Liver (tissue), 9 donors: ENCODE results near the gene ZFAND3. TPM values are rescaled to one million over a fixed set of nuclear protein-coding genes. Genes with fewer than 3 reads are reported as not detected.

Experiments
- DNase-seq: peaks from one replicate; pipeline ENCODE4 v3.0.0-alpha.2; 2017; ENCODE audit warnings: low spot score
- H3K27ac ChIP-seq, 2 donors: one replicate each; pipeline ENCODE4 v1.7.0; 2013; ENCODE audit warnings: inconsistent platforms in 2 of 2, low read length in 2 of 2, control low read depth in 1 of 2, low read depth in 1 of 2, mild to moderate bottlenecking in 1 of 2
- H3K27me3 ChIP-seq, 4 donors: one replicate each; pipeline versions ENCODE4 v1.6.1 to v1.7.0; 2013; ENCODE audit warnings: low read length in 3 of 4, inconsistent platforms in 1 of 4, mild to moderate bottlenecking in 1 of 4, moderate library complexity in 1 of 4; ENCODE audit not compliant: control insufficient read depth in 4 of 4, insufficient read depth in 4 of 4
- H3K36me3 ChIP-seq, 4 donors: one replicate each; pipeline versions ENCODE4 v1.6.1 to v1.7.0; 2013; ENCODE audit warnings: low read length in 3 of 4, mild to moderate bottlenecking in 3 of 4, low read depth in 1 of 4, moderate library complexity in 1 of 4; ENCODE audit not compliant: control insufficient read depth in 4 of 4, insufficient read depth in 3 of 4
- H3K4me1 ChIP-seq, 4 donors: one replicate each; pipeline versions ENCODE4 v1.6.1 to v1.7.0; 2013; ENCODE audit warnings: low read length in 3 of 4, mild to moderate bottlenecking in 3 of 4, moderate library complexity in 1 of 4; ENCODE audit not compliant: control insufficient read depth in 4 of 4, insufficient read depth in 4 of 4
- H3K4me3 ChIP-seq, 3 donors: one replicate each; pipeline versions ENCODE4 v1.6.1 to v1.7.0; 2013; ENCODE audit warnings: low read length in 3 of 3, control low read depth in 1 of 3, low read depth in 1 of 3, mild to moderate bottlenecking in 1 of 3
- H3K9ac ChIP-seq, 2 donors: one replicate each; pipeline ENCODE4 v1.7.0; 2013; ENCODE audit warnings: low read length in 2 of 2, mild to moderate bottlenecking in 2 of 2, moderate library complexity in 2 of 2, control low read depth in 1 of 2, low read depth in 1 of 2
- H3K9me3 ChIP-seq, 4 donors: one replicate each; pipeline versions ENCODE4 v1.6.1 to v1.7.0; 2013; ENCODE audit warnings: low read length in 3 of 4; ENCODE audit not compliant: control insufficient read depth in 4 of 4
- CTCF ChIP-seq: fragments of 150-350 bp; IDR thresholded peaks from 2 replicates; pipeline ENCODE4 v1.5.1; 2017; ENCODE audit warnings: improper control_type of control experiment, low read depth, low read length; ENCODE audit not compliant: missing input control
- FOXA1 ChIP-seq: IDR thresholded peaks from 2 replicates; pipeline ENCODE4 v1.6.1; 2016; ENCODE audit warnings: antibody characterized with exemption
- FOXA2 ChIP-seq: IDR thresholded peaks from 2 replicates; pipeline ENCODE4 v1.6.1; 2016; ENCODE audit warnings: antibody characterized with exemption
- GABPA ChIP-seq, 2 donors: IDR thresholded peaks in 1 of 2; conservative IDR thresholded peaks in 1 of 2; 2 replicates each; pipeline ENCODE4 v1.6.1; 2016; ENCODE audit warnings: antibody characterized with exemption in 2 of 2, mild to moderate bottlenecking in 1 of 2, moderate library complexity in 1 of 2
- HNF4A ChIP-seq, 2 donors: conservative IDR thresholded peaks; 2 replicates each; pipeline ENCODE4 v1.6.1; 2016; ENCODE audit warnings: antibody characterized with exemption in 2 of 2, mild to moderate bottlenecking in 2 of 2
- HNF4G ChIP-seq: IDR thresholded peaks from 2 replicates; pipeline ENCODE4 v1.6.1; 2016; ENCODE audit warnings: antibody characterized with exemption
- JUND ChIP-seq, 2 donors: IDR thresholded peaks; 2 replicates each; pipeline ENCODE4 v1.6.1; 2016; ENCODE audit warnings: antibody characterized with exemption in 2 of 2
- RXRA ChIP-seq, 2 donors: IDR thresholded peaks; 2 replicates each; pipeline ENCODE4 v1.6.1; 2017 to 2018; ENCODE audit warnings: antibody characterized with exemption in 2 of 2, mild to moderate bottlenecking in 1 of 2
- SP1 ChIP-seq: IDR thresholded peaks from 2 replicates; pipeline ENCODE4 v1.6.1; 2018; ENCODE audit warnings: antibody characterized with exemption, mild to moderate bottlenecking
- TAF1 ChIP-seq: conservative IDR thresholded peaks from 2 replicates; pipeline ENCODE4 v1.6.1; 2016; ENCODE audit warnings: antibody characterized with exemption, mild to moderate bottlenecking
- ZBTB33 ChIP-seq: IDR thresholded peaks from 2 replicates; pipeline ENCODE4 v1.6.1; 2016; ENCODE audit warnings: antibody characterized with exemption
- WGBS: extraction: QIAGEN DNeasy Blood & Tissue Kit; methylation state at CpG from one replicate; pipeline ENCODE4 v1.1.7; 2013; 5-methylcytosine and 5-hydroxymethylcytosine counted together
- polyA plus RNA-seq, 2 donors: library from polyadenylated mRNA; stranded (reverse) in 1 of 2; unstranded in 1 of 2; fragments of 200-250 nt in 1 of 2; fragments of >200 nt in 1 of 2; fragmentation: Nextera tagmentation in 1 of 2; extraction: Ambion mirVana in 1 of 2; gene quantifications; one replicate each; pipeline versions ENCODE4 v1.2.1 to v1.2.3, GENCODE V29; 2013 to 2015
- total RNA-seq, 2 donors: library from RNA; depleted of rRNA; stranded (reverse); fragments of >200 nt; gene quantifications; one replicate each; pipeline ENCODE4 v1.2.3, GENCODE V29; 2014
- donor health status: healthy.
- donor health status: healthy.
- donor health status: healthy.
- donor health status: healthy.
- donor health status: healthy.

Gene ZFAND3
- total and polyA plus RNA-seq, 4 donors: 7.7 to 37.5 (median 23.1) TPM

DNA sequence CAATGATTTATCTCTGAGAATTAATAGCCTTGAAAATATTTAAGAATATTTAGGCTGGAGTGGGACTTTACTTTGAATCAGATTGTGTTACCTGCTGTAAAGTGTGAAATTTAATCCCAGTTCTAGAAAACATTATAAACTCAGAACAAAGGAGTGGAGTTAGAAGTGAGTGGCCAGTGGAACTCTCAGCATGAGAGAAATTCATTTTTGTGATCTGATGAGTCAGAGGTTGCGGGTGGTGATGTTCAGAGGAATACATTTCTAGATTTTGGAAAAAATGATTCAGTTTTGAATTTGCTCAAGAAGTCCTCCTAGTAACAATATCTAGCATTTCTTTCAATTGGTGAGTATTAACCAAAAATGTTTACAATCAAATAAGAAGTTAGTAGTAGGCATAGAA lies 167.5 kb downstream of the ZFAND3 start:
- no peak overlapping the region for H3K4me3 ChIP-seq
- no peaks in the 10 kb centered on the region for H3K9me3 ChIP-seq
- H3K27me3 ChIP-seq: no peaks in the 10 kb centered on the region
- H3K9ac ChIP-seq: no peak overlapping the region
- no peak overlapping the region for H3K27ac ChIP-seq
- H3K36me3 ChIP-seq: no peaks in the 10 kb centered on the region
- TF ChIP-seq GABPA (IDR thresholded peaks at IDR 0.05 in 1 of 2, conservative IDR thresholded peaks at IDR 0.05 in 1 of 2) (no peak), SP1 (no peak), RXRA (IDR thresholded peaks at IDR 0.05) (no peak), HNF4G (no peak)
- H3K4me1 ChIP-seq: peaks cover 19 to 48% (median 45%) of the 10 kb centered on the region in 4 donors
- WGBS: 97% methylated on average over 1 of the region's 1 CpG
- no peak for DNase-seq

DNA sequence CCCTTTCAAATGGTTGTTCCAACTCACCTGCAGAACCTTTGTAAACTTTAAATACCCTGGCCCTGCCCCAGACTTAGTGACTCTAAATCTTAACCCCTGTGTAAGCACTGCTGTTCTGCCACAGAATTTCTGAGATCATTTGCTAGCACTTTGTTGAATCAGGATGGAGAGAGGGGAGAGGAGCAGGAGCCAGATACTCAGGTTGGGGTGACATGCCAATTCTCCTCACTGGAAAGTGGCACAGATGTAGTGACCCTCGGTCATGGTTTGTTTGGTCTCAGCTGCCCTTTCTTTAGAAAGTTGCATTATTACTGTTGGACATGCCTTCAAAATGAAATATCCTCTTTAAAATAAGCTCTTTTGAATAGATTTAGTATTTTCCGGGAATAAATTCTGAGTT lies 168.0 kb downstream of the ZFAND3 start:
- 46% methylated on average over 2 of the region's 2 CpGs for WGBS
- Histone ChIP-seq H3K36me3 (no peaks in the 10 kb centered on the region), H3K27me3 (no peaks in the 10 kb centered on the region), H3K4me1 (peaks cover 19 to 53% (median 48%) of the 10 kb centered on the region in 4 donors), H3K4me3 (no peak overlapping the region), H3K9me3 (no peaks in the 10 kb centered on the region), H3K27ac (no peak overlapping the region), H3K9ac (no peak overlapping the region)
- no peak for DNase-seq
- TF ChIP-seq SP1 (no peak), CTCF (no peak), RXRA (IDR thresholded peaks at IDR 0.05) (peak in 1 of 2 donors; percentile 9)

DNA sequence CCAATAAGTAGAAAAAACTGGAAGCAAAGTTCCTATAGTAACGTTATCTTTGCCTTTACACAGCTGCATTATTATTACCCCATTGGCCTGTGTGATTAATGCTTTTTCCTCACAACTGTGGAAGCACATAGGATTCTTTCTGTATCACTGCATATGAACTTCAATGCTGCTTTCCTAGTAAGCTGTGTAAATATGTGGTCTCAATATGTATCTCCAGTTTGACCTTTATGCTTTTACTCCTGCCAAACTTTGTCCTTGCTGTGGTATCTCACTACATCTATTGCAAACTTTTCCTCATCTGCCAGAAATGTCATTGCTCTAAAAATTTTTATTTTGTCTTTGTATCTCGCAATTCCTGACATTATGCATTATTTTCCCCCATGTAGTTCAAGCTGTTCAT lies 168.6 kb downstream of the ZFAND3 start:
- TF ChIP-seq FOXA2 (peak; percentile 84), HNF4A (conservative IDR thresholded peaks at IDR 0.05) (peak; percentile 55 to 62), FOXA1 (peak; percentile 79), SP1 (peak; percentile 23), TAF1 (no peak), JUND (IDR thresholded peaks at IDR 0.05) (peak in 1 of 2 donors; percentile 14), RXRA (IDR thresholded peaks at IDR 0.05) (peak in 1 of 2 donors; percentile 58), ZBTB33 (no peak)
- H3K9ac ChIP-seq: no peak overlapping the region
- 38% methylated on average over 2 of the region's 2 CpGs for WGBS
- no peak for DNase-seq
- no peak overlapping the region for H3K4me3 ChIP-seq
- no peaks in the 10 kb centered on the region for H3K36me3 ChIP-seq
- no peaks in the 10 kb centered on the region for H3K9me3 ChIP-seq
- H3K27me3 ChIP-seq: no peaks in the 10 kb centered on the region
- H3K27ac ChIP-seq: no peak overlapping the region
- H3K4me1 ChIP-seq: peaks cover 19 to 53% (median 49%) of the 10 kb centered on the region in 4 donors
